Fibroblast of skin of scalp (primary cell): ENCODE results near the gene CBX6. TPM values are rescaled to one million over a fixed set of nuclear protein-coding genes. Genes with fewer than 3 reads are reported as not detected.
A peak's percentile ranks its signal among the peaks of the same experiment; 100 is the strongest.
"Not testable (repeated sequence)": the region's sequence is repeated elsewhere in the genome, so short reads cannot be mapped to it uniquely, and the experiment has no call there.

Source experiments
- DNase-seq: peaks from one replicate; pipeline ENCODE4 v3.0.0-alpha.2; 2013
- polyA plus RNA-seq, 2 experiments: library from polyadenylated mRNA; unstranded; fragments of 120-200 nt; gene quantifications; one replicate each; pipeline ENCODE4 v1.2.1, GENCODE V29; 2013; ENCODE audit not compliant: insufficient read length in 2 of 2

CBX6 gene
- 34.4 TPM for polyA plus RNA-seq (2013, experiment 1 of 2; ENCODE audit: insufficient read length)
- 33.3 TPM for polyA plus RNA-seq (2013, experiment 2 of 2; ENCODE audit: insufficient read length)

- peak; percentile 95 for DNase-seq
Measured at GRCh38 chr22:38872172-38872830, at the start of gene CBX6. Gene CBX6 (minus strand): TSS chr22:38872216. CDS start chr22:38872190, 26 bp downstream.

DNA sequence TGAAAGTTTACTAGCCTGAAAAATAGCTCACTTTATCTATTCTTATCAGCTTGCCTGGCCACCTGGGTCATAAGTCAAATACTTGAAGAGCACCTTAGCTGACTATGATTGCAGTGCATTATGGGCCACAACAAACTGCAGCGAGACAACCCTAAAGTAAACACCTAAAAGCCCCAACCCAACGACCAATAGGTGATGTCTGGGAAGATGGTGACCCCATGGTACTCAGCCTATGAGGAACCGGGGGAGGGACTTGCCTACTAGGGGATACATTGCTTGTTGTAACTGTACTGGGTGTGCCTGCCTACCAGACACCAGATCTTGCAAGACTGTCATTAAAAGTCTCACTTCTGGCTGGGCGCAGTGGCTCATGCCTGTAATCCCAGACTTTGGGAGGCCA is 49.8 kb upstream of the CBX6 start:
- DNase-seq: no peak

GRCh38 chr22:38921120-38921519 is 49.1 kb upstream of the CBX6 start:
- no peak for DNase-seq

DNA sequence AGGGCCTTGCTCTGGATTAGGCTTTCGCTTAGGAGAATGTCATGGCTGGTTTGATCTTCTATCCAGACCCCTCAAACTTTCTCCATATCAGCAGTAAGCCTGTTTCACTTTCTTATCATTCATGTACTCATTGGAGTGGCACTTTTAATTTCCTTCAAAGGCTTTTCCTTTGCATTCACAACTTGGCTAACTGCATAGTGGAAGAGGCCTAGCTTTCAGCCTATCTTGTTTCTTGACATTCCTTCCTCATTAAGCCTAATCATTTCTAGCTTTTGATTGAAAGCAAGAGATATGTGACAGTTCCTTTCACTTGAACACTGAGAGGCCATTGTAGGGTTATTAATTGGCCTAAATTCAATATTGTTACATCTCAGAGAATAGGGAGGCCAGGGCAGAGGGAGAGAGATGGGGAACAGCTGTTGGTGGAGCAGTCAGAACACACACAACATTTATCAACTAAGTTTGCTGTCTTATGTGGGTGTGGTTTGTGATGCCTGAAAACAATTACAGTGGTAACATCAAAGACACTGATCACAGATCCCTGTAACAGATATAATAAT is 47.7 kb upstream of the CBX6 start:
- no peak for DNase-seq

DNA sequence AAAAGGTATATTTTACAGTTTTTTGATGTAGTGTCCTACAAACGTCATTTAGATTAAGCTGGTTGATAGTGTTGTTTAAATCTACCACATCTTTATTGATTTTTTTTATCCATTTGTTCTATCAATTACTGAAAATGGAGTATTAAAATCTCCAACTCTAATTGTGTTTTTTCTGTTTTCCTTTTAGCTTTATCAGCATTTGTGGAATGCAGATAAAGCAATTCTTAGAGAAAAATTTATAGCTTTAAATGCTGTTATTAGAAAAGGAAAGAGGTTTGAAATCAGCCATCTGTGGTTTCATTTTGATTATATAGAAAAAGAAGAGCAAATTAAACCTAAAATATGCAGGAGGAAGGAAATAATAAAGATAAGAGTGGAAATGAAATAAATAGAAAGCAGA is 39.4 kb upstream of the CBX6 start:
- no peak for DNase-seq

DNA sequence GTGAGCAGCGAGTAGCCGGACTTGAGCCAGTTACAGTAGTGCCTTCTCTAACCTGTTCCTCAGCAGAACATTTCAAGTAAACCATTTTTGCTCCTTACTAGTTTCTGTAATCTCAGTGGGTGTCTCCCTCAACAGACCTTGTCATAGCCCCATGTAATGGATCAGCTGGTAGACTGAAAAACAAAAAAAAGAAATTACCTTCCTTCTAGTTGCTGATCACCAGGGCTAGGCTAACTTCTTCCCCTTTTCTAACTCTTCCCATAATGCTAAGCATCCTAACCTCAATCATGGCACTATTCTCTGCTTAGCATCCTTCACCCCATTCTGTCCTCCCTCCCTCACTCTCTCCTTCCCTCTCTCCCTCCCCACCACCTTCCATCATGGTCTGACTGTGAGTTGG is 35.8 kb upstream of the CBX6 start:
- DNase-seq: no peak

GRCh38 chr22:38906052-38906451 is 34.0 kb upstream of the CBX6 start:
- no peak for DNase-seq

- not testable (repeated sequence) for DNase-seq
Measured at GRCh38 chr22:38904052-38904617, 32.1 kb upstream of the CBX6 start.

- no peak for DNase-seq
Measured at GRCh38 chr22:38901111-38901641, 29.2 kb upstream of the CBX6 start.

DNA sequence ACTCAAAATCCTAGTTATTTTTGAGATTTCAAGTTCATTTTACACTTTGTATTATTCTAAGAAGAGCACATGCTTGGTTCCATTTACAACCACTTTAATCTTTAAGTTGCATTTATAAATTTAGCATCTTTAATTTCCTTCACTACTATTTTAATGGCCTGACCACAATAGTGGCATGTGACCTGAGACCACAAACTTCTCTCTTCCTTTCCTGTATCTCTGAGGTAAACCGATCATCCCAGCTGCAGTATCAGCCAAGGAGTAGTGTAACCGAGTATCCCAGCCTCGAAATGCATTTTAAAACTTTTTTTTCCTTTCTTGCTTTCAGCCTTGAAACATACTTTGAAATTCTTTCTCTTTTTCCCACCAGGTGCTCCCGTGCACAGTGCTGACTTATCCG is 28.7 kb upstream of the CBX6 start:
- DNase-seq: no peak

- DNase-seq: no peak
Measured at GRCh38 chr22:38891256-38891655, 19.2 kb upstream of the CBX6 start.

GRCh38 chr22:38890377-38890776 is 18.4 kb upstream of the CBX6 start:
- DNase-seq: no peak

DNA sequence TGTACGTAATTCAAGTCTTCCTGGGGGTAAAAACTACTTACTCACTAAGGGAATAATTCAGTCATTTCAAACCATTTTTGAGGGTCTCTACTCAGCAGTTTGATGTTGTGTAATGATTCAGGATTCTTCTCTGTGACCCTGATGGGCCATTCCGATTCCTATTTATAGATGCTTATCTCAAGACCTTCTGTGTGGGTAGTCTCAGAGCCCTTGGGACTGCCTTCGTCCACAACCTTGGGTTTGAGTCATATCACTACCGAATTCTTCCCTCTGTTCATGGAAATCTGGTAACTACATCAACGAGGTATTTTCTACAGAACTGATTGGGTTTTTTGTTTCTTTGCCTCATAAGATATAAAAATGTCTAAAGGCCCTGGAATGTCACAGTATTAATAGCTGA is 14.3 kb upstream of the CBX6 start:
- DNase-seq: peak; percentile 7

DNA sequence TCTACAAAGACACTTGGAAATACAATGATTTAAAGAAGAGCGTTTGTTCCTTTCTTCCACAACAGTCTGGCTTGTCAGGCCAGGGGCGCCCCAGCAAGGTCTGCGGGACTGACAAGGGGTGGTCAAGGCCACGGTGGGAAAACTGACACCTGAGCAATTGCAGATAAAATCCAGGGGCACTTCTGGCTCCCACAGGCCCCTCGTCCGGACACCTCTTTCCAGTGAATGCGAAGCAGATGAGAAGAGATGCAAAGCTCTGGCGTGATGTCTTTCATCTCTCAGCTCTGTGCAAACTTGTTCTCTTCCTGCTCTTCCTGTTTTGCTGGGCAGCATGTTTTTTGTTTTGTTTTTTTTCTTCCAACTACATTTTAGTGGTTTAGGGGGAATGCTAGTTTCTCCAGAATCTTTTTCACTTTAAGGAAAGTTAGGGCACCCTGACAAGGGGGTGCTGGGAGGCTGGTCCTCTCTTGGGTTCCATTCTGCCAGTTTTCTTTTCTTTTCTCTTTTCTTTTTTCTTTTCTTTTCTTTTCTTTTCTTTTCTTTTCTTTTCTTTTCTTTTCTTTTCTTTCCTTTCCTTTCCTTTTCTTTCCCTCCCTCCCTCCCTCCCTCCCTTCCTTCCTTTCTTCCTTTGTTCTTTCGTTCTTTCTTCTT is 11.1 kb upstream of the CBX6 start:
- DNase-seq: no peak

GRCh38 chr22:38881997-38882879 is 10.2 kb upstream of the CBX6 start:
- no peak for DNase-seq

GRCh38 chr22:38881464-38881871 is 9.5 kb upstream of the CBX6 start:
- DNase-seq: peak; percentile 90

GRCh38 chr22:38879961-38880360 is 7.9 kb upstream of the CBX6 start:
- no peak for DNase-seq

DNA sequence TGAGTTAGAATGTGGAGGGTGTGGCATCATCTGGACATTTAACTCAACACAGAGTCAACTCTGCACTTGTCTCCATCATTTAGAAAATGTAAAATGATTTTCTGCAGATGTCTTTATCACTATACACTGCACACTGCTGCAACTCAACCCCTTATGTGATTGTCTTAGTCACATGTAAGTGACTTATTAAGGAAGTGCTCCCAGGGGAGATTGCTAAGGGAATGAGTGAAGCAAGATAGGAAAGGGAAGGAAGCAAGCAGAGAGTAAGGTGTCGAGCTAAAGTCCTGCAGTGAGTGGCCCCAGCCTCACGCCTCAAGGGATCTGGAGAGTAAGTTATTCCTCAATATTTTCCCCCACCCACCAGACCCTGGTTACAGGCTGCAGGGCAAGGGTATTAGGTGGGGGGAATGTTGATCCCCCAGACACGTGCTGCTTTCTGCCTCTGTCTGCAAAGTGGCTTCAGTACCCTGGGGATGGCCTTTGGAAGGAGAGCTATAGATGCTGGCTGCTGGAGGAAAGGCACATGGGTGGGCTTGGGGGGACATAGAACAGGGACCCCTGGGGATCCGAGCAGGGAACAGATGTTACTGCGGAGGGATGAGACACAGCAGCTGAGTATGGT is 7.2 kb upstream of the CBX6 start:
- DNase-seq: no peak

GRCh38 chr22:38878001-38878400 is 6.0 kb upstream of the CBX6 start:
- no peak for DNase-seq

DNA sequence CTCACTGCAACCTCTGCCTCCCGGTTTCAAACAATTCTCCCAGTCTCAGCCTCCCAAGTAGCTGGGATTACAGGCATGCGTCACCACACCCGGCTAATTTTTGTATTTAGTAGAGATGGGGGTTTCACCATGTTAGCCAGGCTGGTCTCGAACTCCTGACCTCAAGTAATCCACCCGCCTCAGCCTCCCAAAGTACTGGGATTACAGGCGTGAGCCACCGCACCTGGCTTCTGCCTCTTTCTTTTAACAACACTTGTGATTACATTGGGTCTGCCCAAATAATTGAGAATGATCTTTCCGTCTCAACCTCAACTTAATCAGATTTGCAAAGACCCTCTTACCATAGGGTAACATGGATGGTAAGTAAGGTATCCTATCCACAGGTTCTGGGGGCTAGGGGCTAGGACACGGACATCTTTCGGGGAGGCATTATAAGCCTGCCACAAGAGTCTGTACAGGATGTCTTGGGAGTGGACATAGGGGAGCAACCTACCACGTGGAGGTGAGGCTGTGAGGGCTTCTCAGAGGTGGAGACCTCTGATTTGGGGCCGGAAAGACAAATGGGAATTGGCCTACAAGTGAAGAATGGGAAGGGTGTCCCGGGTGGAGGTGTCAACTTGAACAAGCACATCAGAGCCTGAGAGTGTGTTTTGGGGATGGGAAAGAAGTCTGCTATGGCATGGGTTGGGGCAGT is 2.7 kb upstream of the CBX6 start:
- no peak for DNase-seq
